NCI-H510A treated with DMSO at 0.1 percent for 48 hours (cell line): ENCODE measurements around the gene GSTM2.
"Not testable (repeated sequence)": the region's sequence is repeated elsewhere in the genome, so short reads cannot be mapped to it uniquely, and the experiment has no call there.

ENCODE experiments used
- DNase-seq: peaks from one replicate; lab custom pipeline; 2025; lab: John Stamatoyannopoulos, UW

Gene GSTM2

DNA sequence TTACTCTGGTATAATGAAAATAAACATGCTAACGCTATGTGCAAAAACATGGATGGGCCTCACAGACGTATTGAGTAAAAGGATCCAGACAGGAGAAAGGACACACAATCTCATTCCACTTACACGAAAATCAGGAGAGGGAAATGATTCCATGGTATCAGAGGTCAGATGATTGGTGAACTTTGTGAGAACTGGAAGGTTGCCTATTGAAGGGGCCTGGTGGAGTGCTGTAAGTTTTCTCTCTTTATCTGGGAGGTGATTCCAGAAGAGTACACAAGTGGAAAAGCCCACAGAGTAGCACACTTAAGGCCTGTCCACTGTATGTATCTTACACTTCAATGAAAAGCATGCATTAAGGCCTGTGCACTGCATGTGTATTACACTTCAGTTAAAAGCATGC is 9.6 kb downstream of the GSTM2 start:
- no peak for DNase-seq

DNA sequence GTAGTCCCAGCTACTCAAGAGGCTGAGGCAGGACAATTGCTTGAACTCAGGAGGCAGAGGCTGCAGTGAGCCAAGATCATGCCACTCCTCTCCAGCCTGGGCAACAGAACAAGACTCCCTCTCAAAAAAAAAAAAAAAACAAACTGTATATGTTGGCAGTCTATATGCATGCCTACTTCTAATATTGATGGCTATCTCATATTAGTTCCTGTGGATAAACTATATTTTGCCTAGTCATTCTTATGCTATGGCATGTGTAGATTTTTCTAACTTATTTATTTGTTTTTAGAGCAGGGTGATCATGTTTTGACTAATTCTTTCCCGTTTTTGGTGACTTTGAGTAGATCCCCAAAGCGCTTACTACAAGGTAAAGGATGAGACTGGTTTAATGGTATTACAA is 10.8 kb downstream of the GSTM2 start:
- not testable (repeated sequence) for DNase-seq

DNA sequence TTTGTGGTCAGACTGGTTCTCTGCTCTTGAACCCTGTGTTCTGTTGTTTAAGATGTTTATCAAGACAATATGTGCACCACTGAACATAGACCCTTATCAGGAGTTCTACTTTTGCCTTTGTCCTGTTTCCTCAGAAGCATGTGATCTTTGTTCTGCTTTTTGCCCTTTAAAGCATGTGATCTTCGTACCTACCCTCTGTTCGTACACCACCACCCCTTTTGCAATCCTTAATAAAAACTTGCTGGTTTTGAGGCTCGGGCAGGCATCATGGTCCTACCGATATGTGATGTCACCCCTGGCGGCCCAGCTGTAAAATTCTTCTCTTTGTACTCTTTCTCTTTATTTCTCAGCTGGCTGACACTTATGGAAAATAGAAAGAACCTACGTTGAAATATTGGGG is 16.9 kb downstream of the GSTM2 start:
- DNase-seq: not testable (repeated sequence)

DNA sequence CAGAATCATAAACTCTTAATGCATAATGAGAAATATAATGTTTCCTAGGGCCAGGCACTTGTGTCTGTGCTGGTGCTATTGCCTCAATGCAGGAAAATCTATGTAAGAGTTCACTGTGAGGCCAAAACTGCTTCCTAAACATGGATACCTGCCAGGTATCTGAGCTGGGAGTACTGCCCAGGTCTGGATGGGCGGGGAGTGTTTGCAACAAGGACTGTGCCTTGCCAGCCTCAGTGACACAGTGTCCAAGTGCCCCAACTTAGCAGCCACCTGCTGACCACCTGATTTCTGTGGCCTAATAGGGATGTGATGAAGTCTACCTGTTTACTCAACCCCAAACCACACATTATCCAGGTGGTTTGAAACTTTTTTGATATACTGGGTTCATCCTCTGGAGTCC is 17.5 kb downstream of the GSTM2 start:
- not testable (repeated sequence) for DNase-seq

DNA sequence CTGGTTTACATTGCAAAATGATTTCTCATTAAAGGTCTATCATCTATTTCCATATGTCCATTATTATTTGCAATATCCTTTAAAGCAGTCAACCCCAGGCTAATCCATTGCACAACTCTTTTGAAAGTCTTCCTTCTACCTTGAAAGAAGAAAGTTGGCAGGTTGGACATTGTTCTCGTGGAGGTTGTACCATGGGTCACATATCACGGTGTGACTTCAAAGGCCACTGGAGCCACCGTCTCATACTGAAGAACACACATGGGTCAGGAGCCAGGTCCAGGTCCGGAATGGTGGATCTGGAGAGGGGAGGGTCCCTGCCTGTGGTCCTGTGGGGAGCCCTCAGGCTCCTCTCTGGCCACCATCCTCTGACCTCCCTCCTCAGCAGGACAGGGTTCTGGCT is 18.0 kb downstream of the GSTM2 start:
- DNase-seq: not testable (repeated sequence)

DNA sequence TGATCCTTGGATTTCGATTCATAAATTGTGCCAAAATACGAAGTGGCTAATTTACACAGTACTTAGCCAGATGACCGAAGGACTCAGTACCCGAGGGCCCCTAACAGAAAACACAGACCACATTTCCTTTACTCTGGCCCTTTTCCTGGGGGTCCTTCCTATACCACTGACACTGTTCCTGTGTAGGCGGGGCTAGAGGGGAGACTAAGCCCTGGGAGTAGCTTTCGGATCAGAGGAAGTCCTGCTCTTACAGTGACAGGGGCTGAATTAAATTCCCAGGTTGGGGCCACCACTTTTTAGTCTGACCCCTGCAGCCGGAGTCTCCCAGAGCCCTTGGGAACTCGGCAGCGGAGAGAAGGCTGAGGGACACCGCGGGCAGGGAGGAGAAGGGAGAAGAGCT is 19.3 kb downstream of the GSTM2 start:
- not testable (repeated sequence) for DNase-seq

DNA sequence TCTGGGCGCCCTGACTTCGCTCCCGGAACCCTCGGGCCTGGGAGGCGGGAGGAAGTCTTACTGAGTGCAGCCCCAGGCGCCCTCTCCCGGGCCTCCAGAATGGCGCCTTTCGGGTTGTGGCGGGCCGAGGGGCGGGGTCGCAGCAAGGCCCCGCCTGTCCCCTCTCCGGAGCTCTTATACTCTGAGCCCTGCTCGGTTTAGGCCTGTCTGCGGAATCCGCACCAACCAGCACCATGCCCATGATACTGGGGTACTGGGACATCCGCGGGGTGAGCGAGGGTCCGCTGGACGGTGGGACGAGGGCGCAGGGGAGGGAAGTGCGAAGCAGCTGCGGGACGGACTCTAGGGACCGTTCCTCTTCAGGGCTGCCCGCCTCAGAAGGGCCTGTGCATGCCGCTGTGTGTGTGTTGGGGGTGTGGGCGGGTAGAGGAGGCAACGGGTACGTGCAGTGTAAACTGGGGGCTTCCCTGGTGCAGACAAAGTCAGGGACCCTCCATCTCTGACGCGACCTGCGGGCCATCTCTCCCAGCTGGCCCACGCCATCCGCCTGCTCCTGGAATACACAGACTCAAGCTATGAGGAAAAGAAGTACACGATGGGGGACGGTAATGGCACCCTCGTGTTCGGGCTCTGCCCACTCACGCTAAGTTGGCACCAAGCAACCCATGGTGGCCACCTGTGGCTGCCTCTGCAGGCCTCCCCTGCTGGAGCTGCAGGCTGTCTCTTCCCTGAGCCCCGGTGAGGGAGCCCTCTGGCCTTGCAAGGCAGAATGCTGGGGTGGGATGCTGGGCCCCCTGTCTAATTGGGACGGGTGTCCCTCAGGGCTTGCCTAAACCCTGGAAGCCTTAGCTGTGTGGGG is 20.0 kb downstream of the GSTM2 start, which contains the start of gene GSTM1:
TSS of gene GSTM1 (plus strand) at position 177 of the 859 bp plus-strand sequence. CDS start at position 234, 57 bp downstream.
- no peak for DNase-seq

DNA sequence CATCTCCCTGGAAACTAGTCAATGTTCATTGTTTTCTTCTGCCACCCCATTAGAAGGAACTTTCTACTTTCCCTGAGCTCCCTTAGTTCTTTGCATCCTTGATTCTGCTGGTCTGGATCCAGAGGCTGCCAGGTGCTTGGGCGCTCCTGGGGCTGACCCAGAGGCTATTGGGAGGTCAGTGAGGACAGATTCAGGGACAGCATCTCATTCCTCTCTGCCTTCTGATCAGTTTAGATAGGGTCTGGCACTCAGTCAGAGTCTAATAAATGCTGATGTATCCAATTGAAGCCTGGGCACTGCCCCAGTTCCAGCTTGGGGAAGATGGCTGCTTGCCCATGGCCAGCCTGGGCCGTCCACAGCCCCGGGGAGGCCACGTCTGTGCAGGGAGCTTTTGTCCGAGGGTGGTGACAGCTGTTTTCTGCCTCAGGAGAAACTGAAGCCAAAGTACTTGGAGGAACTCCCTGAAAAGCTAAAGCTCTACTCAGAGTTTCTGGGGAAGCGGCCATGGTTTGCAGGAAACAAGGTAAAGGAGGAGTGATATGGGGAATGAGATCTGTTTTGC is 22.1 kb downstream of the GSTM2 start:
- no peak for DNase-seq

DNA sequence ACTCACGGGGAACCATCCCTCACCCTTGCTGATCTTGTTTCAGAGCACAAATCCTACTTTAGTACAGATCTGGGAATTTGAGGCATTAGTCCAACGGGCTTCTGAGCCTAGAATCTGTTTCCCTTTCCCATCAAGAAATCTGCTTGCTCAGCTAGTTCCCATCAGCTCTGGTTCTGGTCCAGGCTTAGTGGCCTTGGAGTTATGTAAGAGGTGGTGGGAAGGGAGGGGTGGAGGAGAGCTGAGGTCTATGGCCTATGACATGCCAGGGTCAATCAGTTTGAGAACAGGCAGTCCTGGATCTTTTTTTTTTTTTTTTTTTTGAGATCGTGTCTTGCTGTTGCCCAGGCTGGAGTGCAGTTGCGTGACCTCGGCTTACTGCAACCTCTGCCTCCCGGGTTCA is 23.9 kb downstream of the GSTM2 start:
- DNase-seq: no peak

DNA sequence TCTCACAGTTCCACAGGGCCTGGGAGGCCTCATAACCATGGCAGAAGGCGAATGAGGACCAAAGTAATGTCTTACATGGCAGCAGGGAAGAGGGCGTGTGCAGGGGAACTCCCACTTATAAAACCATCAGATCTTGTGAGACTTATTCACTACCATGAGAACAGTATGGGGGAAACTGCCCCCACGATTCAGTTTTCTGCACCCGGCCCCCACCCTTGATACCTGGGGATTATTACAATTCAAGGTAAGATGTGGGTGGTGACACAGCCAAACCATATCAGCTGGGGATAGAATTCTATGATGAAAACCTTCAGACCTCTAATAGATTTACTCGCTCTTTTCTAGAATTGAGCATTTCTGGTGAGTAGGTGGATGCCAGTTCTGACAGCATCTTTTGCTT is 26.5 kb downstream of the GSTM2 start:
- DNase-seq: not testable (repeated sequence)

DNA sequence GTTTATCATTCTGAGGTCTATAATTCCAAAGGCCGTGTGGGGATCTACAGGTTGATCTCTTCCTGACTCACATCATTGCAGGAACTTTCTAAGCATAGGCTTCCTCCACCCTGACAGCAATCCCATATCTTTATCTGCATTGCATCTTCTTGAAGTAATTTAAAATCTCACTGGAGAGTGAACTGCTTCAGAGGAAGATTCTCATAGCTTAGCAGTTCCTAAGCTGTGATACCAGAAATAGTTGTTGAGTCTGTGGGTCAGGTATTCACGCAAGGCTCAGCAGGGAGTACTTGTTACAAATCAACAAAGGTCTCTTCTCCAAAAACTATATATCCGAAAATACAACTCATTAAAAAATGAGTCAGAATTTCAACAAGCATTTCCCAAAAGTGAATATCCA is 27.3 kb downstream of the GSTM2 start:
- DNase-seq: not testable (repeated sequence)

DNA sequence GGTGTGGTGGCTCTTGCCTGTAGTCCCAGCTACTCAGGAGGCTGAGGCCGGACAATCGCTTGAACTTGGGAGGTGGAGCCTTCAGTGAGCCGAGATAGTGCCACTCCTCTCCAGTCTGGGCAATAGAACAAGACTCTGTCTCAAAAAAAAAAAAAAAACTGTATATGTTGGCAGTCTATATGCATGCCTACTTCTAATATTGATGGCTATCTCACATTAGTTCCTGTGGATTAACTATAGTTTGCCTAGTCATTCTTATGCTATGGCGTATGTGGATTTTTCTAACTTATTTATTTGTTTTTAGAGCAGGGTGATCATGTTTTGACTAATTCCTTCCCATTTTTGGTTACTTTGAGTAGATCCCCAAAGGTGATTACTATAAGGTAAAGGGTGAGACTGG is 29.2 kb downstream of the GSTM2 start:
- no peak for DNase-seq

DNA sequence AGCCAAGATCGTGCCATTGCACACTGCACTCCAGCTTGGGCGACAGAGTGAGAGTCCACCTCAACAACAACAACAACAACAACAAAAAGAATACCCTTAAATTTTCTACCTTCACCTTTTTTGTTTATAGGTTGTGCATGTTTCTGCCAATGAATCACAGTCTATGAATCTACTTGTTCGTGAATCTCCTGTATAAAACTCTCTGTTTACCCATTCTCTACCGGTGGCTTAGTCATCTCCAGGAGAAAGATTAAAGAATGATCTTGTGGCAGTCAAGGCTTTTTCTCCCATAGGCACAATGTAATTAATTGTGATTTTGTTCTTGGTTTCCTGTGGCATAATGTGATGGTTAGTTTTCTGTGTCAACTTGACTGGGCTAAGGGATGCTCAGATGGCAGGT is 30.0 kb downstream of the GSTM2 start:
- not testable (repeated sequence) for DNase-seq

DNA sequence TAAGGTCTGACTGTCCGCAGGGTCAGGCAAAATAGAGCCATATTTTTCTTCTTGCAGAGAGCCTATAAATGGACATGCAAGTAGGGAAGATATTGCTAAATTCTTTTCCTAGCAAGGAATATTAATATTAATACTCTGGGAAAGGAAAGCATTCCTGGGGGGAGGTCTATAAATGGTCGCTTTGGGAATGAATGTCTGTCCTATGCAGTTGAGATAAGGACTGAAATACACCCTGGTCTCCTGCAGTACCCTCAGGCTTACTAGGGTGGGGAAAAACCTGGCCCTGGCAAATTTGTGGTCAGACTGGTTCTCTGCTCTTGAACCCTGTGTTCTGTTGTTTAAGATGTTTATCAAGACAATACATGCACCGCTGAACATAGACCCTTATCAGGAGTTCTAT is 35.1 kb downstream of the GSTM2 start:
- not testable (repeated sequence) for DNase-seq

DNA sequence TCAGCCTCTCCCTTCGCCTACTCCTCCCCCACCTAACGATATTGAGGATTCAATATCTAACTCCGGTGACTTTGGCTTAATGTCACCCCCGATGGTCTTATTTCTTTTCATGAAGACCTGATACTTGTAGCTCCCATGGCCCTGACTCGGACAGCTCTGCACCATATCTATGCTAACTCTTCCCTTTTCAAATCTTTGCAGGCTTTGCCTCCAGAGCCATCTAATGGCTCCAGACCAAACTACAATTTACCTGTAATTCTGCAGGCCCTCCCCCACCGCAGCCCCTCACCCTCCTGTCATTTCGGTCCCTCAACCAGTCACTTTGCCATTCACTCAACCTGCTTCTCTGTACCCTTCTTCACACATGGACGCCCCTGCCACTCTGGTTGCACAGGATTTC is 36.3 kb downstream of the GSTM2 start:
- no peak for DNase-seq

DNA sequence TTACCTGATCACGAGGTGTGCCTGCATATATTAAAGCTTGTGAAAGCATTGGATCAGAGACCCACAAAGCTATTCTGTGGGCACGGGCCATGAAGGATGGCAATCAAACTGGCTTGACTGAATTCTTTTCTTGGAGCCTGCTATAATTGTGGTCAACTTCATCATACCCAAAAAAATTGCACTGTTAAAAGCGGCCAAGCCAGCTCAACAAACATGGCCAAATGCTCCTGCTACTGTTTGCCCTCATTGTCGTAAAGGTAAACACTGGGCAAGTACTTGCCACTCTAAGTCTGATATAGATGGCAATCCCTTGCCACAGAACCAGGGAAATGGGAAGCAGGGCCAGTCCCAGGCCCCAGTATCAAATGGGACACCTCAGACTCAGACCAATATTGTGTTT is 37.6 kb downstream of the GSTM2 start:
- DNase-seq: no peak

DNA sequence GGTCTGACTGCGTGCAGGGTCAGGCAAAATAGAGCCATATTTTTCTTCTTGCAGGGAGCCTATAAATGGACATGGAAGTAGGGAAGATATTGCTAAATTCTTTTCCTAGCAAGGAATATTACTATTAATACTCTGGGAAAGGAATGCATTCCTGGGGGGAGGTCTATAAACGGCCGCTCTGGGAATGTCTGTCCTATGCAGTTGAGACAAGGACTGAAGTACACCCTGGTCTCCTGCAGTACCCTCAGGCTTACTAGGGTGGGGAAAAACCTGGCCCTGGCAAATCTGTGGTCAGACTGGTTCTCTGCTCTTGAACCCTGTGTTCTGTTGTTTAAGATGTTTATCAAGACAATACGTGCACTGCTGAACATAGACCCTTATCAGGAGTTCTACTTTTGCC is 41.1 kb downstream of the GSTM2 start:
- DNase-seq: not testable (repeated sequence)

DNA sequence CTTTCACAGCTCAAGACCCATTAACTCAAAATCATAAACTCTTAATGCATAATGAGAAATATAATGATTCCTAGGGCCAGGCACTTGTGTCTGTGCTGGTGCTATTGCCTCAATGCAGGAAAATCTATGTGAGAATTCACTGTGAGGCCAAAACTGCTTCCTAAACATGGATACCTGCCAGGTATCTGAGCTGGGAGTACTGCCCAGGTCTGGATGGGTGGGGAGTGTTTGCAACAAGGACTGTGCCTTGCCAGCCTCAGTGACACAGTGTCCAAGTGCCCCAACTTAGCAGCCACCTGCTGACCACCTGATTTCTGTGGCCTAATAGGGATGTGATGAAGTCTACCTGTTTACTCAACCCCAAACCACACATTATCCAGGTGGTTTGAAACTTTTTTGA is 42.0 kb downstream of the GSTM2 start:
- DNase-seq: not testable (repeated sequence)

DNA sequence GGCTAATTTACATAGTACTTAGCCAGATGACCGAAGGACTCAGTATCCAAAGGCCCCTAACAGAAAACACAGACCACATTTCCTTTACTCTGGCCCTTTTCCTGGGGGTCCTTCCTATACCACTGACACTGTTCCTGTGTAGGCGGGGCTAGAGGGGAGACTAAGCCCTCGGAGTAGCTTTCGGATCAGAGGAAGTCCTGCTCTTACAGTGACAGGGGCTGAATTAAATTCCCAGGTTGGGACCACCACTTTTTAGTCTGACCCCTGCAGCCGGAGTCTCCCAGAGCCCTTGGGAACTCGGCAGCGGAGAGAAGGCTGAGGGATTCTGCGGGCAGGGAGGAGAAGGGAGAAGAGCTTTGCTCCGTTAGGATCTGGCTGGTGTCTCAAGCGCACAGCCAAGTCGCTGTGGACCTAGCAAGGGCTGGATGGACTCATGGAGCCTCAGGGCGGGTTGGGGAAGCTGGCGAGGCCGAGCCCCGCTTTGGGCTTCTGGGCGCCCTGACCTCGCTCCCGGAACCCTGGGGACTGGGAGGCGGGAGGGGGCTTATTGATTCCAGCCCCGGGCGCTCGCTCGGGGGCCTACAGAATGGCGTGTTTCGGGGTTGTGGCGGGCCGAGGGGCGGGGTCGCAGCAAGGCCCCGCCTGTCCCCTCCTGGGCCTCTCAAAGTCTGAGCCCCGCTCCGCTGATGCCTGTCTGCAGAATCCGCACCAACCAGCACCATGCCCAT is 43.9 kb downstream of the GSTM2 start, which contains the start of gene GSTM5:
TSS of gene GSTM5 (plus strand) at position 659 of the 728 bp plus-strand sequence. CDS start at position 721, 62 bp downstream.
- DNase-seq: not testable (repeated sequence)

DNA sequence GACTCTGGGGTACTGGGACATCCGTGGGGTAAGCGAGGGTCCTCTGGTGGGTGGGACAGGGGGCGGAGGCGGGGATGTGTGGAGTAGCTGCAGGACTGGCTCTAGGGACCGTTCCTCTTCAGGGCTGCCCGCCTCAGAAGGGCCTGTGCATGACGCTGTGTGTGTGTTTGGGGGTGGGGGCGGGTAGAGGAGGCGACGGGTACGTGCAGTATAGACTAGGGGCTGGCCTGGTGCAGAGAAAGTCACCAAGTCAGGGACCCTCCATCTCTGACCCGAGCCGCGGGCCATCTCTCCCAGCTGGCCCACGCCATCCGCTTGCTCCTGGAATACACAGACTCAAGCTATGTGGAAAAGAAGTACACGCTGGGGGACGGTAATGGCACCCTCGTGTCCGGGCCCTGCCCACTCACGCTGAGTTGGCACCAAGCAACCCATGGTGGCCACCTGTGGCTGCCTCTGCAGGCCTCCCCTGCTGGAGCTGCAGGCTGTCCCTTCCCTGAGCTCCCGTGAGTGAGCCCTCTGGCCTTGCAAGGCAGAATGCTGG is 44.5 kb downstream of the GSTM2 start:
- no peak for DNase-seq

DNA sequence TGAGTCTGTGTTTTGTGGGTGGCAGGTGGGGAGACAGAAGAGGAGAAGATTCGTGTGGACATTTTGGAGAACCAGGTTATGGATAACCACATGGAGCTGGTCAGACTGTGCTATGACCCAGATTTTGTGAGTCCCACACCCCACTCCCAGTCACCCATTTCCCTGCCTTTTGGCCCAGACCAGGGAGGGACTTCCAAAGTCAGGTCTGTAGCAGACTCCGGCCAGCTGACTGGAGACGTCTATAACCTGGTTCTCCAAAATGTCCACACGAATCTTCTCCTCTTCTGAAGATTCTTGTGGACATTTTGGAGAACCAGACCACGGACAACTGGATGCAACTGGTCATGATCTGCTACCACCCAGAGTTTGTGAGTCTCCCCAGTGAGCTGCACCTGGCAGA is 45.8 kb downstream of the GSTM2 start:
- no peak for DNase-seq

DNA sequence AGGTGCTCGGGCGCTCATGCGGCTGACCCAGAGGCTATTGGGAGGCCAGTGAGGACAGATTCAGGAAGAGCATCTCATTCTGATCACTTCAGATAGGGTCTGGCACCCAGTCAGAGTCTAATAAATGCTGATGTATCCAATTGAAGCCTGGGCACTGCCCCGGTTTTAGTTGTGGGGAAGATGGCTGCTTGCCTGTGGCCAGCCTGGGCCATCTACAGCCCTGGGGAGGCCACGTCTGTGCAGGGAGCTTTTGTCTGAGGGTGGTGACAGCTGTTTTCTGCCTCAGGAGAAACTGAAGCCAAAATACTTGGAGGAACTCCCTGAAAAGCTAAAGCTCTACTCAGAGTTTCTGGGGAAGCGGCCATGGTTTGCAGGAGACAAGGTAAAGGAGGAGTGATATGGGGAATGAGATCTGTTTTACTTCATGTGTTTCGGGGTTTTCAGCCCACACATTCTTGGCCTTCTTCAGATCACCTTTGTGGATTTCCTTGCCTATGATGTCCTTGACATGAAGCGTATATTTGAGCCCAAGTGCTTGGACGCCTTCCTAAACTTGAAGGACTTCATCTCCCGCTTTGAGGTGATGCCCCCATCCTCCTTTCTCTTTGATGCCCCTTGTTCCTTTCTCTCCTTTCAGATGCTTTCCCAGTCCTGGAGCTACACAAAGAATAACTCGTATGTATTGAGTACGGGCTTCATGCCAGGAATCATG is 47.0 kb downstream of the GSTM2 start:
- DNase-seq: no peak
